ENCODE results near the gene SMARCD3. TPM values are rescaled to one million over a fixed set of nuclear protein-coding genes. Genes with fewer than 3 reads are reported as not detected.

The SMARCD3 gene
- polyA plus RNA-seq, 1 donor from 2014 or later: 199 TPM

DNA sequence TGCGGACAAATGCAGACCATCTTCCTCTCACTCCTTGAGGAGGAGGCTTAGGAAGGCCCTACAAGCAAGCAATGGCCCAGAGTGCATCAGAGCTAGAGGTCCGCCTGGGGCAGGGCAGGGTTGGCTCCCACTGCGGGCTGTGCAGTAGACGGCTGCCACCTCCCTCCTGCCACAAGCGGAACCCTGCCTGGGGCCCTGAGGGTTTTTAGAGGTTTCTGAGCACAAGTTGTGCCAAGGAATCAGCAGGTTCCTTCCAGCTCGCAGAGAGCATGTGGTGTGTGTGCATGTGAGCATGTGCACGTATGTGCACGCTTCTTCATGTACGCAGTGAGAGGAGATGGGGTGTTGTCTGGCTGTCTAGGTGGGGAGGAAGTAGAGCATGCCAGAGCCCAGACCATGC is 25.9 kb upstream of the SMARCD3 start:
- H3K27ac ChIP-seq (ENCODE audit: low read length): no peak overlapping the region
- no peaks in the 10 kb centered on the region for H3K27me3 ChIP-seq (ENCODE audit: insufficient read depth, low read depth, low read length)
- no peak overlapping the region for H2AFZ ChIP-seq (ENCODE audit: low read depth, low read length)
- no peak overlapping the region for H3K9ac ChIP-seq (ENCODE audit: low read length)
- no peaks in the 10 kb centered on the region for H3K9me3 ChIP-seq (ENCODE audit: low read length)
- no peak overlapping the region for H3K4me3 ChIP-seq (ENCODE audit: low read length)
- H3K4me2 ChIP-seq (ENCODE audit: low read length): no peak overlapping the region
- TF ChIP-seq, protein P1, sequence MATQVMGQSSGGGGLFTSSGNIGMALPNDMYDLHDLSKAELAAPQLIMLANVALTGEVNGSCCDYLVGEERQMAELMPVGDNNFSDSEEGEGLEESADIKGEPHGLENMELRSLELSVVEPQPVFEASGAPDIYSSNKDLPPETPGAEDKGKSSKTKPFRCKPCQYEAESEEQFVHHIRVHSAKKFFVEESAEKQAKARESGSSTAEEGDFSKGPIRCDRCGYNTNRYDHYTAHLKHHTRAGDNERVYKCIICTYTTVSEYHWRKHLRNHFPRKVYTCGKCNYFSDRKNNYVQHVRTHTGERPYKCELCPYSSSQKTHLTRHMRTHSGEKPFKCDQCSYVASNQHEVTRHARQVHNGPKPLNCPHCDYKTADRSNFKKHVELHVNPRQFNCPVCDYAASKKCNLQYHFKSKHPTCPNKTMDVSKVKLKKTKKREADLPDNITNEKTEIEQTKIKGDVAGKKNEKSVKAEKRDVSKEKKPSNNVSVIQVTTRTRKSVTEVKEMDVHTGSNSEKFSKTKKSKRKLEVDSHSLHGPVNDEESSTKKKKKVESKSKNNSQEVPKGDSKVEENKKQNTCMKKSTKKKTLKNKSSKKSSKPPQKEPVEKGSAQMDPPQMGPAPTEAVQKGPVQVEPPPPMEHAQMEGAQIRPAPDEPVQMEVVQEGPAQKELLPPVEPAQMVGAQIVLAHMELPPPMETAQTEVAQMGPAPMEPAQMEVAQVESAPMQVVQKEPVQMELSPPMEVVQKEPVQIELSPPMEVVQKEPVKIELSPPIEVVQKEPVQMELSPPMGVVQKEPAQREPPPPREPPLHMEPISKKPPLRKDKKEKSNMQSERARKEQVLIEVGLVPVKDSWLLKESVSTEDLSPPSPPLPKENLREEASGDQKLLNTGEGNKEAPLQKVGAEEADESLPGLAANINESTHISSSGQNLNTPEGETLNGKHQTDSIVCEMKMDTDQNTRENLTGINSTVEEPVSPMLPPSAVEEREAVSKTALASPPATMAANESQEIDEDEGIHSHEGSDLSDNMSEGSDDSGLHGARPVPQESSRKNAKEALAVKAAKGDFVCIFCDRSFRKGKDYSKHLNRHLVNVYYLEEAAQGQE (IDR thresholded peaks at IDR 0.05; ENCODE audit: borderline replicate concordance): no peak
- no peaks in the 10 kb centered on the region for H3K36me3 ChIP-seq (ENCODE audit: insufficient read depth, low read length)
- H3K9me2 ChIP-seq (ENCODE audit: insufficient read depth, low read length): no peaks in the 10 kb centered on the region
- no peaks in the 10 kb centered on the region for H3K79me2 ChIP-seq (replicated peaks; ENCODE audit: insufficient read depth, low read length)
- H4K20me1 ChIP-seq (ENCODE audit: insufficient read depth): no peaks in the 10 kb centered on the region
- no peaks in the 10 kb centered on the region for H3F3A ChIP-seq (ENCODE audit: insufficient read depth, low read length, poor library complexity, severe bottlenecking)

DNA sequence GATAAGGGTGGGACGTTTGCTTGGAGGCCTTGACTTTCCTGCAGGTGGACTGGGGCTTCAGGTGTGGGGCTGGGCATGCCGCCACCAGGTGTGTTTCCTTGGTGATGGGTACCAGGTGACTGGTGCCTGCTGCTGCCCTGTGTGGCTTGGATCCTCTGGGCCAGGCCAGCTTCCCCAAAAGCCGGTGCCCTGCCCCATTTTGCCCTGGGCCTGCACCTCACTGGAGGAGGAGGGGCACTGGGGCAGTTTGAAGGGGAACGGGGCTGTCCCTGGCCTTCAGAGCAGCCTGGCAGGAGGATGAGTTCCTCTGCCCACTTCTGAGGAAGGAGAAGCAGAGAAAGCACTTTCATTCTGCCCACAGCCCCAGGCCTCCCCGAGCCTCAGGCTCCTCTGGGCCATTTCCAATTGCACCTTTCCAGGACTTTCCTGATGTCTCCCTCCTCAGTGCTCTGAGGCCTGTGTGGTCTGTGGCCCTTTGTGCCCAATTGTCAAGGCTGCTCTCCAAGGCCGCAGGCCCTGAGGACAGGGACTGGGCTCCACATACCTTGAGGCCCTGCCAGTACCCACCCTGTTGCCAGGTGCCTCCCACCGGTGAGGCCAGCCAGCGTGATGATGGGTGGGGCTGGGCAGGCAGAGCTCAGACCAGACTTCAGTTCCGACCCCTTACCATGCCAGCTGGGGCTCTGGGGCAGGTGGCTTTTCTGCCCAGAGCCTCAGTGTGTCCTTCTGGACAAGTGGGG is 25.3 kb upstream of the SMARCD3 start:
- Histone ChIP-seq H3K9ac (ENCODE audit: low read length) (no peak overlapping the region), H3K27me3 (ENCODE audit: insufficient read depth, low read depth, low read length) (no peaks in the 10 kb centered on the region), H3K79me2 (replicated peaks; ENCODE audit: insufficient read depth, low read length) (no peaks in the 10 kb centered on the region), H3K9me2 (ENCODE audit: insufficient read depth, low read length) (no peaks in the 10 kb centered on the region), H4K20me1 (ENCODE audit: insufficient read depth) (no peaks in the 10 kb centered on the region), H3K27ac (ENCODE audit: low read length) (no peak overlapping the region), H3K9me3 (ENCODE audit: low read length) (no peaks in the 10 kb centered on the region), H2AFZ (ENCODE audit: low read depth, low read length) (no peak overlapping the region), H3F3A (ENCODE audit: insufficient read depth, low read length, poor library complexity, severe bottlenecking) (no peaks in the 10 kb centered on the region), H3K4me2 (ENCODE audit: low read length) (no peak overlapping the region), H3K4me3 (ENCODE audit: low read length) (no peak overlapping the region), H3K36me3 (ENCODE audit: insufficient read depth, low read length) (no peaks in the 10 kb centered on the region)
- TF ChIP-seq EP300 (conservative IDR thresholded peaks at IDR 0.05; ENCODE audit: poor library complexity, severe bottlenecking) (no peak), SMC3 (conservative IDR thresholded peaks at IDR 0.05; ENCODE audit: poor library complexity) (no peak), TAF1 (IDR thresholded peaks at IDR 0.05; ENCODE audit: low read depth) (no peak), MXI1 (conservative IDR thresholded peaks at IDR 0.05; ENCODE audit: poor library complexity, severe bottlenecking) (no peak)
- TF ChIP-seq, protein P1 (IDR thresholded peaks at IDR 0.05; ENCODE audit: borderline replicate concordance): no peak
- TF ChIP-seq, protein P2, sequence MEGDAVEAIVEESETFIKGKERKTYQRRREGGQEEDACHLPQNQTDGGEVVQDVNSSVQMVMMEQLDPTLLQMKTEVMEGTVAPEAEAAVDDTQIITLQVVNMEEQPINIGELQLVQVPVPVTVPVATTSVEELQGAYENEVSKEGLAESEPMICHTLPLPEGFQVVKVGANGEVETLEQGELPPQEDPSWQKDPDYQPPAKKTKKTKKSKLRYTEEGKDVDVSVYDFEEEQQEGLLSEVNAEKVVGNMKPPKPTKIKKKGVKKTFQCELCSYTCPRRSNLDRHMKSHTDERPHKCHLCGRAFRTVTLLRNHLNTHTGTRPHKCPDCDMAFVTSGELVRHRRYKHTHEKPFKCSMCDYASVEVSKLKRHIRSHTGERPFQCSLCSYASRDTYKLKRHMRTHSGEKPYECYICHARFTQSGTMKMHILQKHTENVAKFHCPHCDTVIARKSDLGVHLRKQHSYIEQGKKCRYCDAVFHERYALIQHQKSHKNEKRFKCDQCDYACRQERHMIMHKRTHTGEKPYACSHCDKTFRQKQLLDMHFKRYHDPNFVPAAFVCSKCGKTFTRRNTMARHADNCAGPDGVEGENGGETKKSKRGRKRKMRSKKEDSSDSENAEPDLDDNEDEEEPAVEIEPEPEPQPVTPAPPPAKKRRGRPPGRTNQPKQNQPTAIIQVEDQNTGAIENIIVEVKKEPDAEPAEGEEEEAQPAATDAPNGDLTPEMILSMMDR (IDR thresholded peaks at IDR 0.05; ENCODE audit: poor library complexity, severe bottlenecking): no peak
